Naive thymus-derived CD4-positive, alpha-beta T cell (primary cell): ENCODE results near the gene LZTR1. TPM values are rescaled to one million over a fixed set of nuclear protein-coding genes. Genes with fewer than 3 reads are reported as not detected.
"Not testable (repeated sequence)": the region's sequence is repeated elsewhere in the genome, so short reads cannot be mapped to it uniquely, and the experiment has no call there.

ENCODE experiments used
- ATAC-seq: fragments of 150-1000 bp; cut with Tn5 transposase; 2 replicates; pipeline ENCODE4 v1.10.0; 2021; ENCODE audit warnings: mild to moderate bottlenecking, moderate library complexity
- CTCF ChIA-PET: fragments of 350-600 bp; sonication (Branson Sonifier 250); formaldehyde crosslinking; loops from one replicate; lab custom pipeline; 2021; ENCODE audit warnings: antibody characterized with exemption; lab: Charles Lee
- POLR2A ChIA-PET: fragments of 350-600 bp; sonication (Branson Sonifier 250); formaldehyde crosslinking; loops from one replicate; lab custom pipeline; 2021; ENCODE audit warnings: antibody characterized with exemption, inconsistent platforms; lab: Charles Lee
- DNase-seq, 9 donors: peaks; one replicate each; pipeline versions ENCODE4 v3.0.0 to v3.0.0-alpha.2; 2020 to 2022; ENCODE audit warnings: mixed read lengths in 1 of 9
- H3K27ac ChIP-seq: one replicate; pipeline ENCODE4 v1.7.0; 2013; ENCODE audit warnings: mild to moderate bottlenecking, low read depth, low read length, moderate library complexity
- H3K27me3 ChIP-seq, 2 donors: one replicate each; pipeline ENCODE4 v1.7.0; 2013; ENCODE audit warnings: low read length in 2 of 2, mild to moderate bottlenecking in 2 of 2, moderate library complexity in 2 of 2; ENCODE audit not compliant: control insufficient read depth in 2 of 2, insufficient read depth in 2 of 2
- H3K36me3 ChIP-seq, 3 experiments: 1 replicate in 2 of 3; 2 replicates in 1 of 3; pipeline ENCODE4 v1.7.0; 2013; ENCODE audit warnings: low read length in 3 of 3, mild to moderate bottlenecking in 3 of 3, moderate library complexity in 1 of 3; ENCODE audit not compliant: insufficient read depth in 3 of 3, control insufficient read depth in 2 of 3
- H3K4me1 ChIP-seq, 2 donors: one replicate each; pipeline ENCODE4 v1.7.0; 2013; ENCODE audit warnings: low read length in 2 of 2, mild to moderate bottlenecking in 2 of 2, moderate library complexity in 1 of 2; ENCODE audit not compliant: control insufficient read depth in 2 of 2, insufficient read depth in 2 of 2
- H3K4me3 ChIP-seq: 2 replicates; pipeline ENCODE4 v1.7.0; 2013; ENCODE audit warnings: mild to moderate bottlenecking, low read length
- H3K9me3 ChIP-seq, 3 experiments: 1 replicate in 2 of 3; 2 replicates in 1 of 3; pipeline ENCODE4 v1.7.0; 2013; ENCODE audit warnings: low read length in 3 of 3; ENCODE audit not compliant: control insufficient read depth in 2 of 3
- H3K27ac Mint-ChIP-seq, 9 donors: one replicate each; pipeline ENCODE4 v1.8.0; 2020 to 2022; ENCODE audit warnings: mixed read lengths in 9 of 9, mild to moderate bottlenecking in 8 of 9, moderate library complexity in 5 of 9, inconsistent platforms in 2 of 9
- H3K27me3 Mint-ChIP-seq, 5 donors: one replicate each; pipeline ENCODE4 v1.8.0; 2021 to 2022; ENCODE audit warnings: mixed read lengths in 5 of 5, mild to moderate bottlenecking in 1 of 5
- H3K36me3 Mint-ChIP-seq, 5 donors: one replicate each; pipeline ENCODE4 v1.8.0; 2020 to 2022; ENCODE audit warnings: mixed read lengths in 5 of 5, mild to moderate bottlenecking in 3 of 5, inconsistent platforms in 1 of 5
- H3K4me1 Mint-ChIP-seq, 7 donors: one replicate each; pipeline ENCODE4 v1.8.0; 2020 to 2022; ENCODE audit warnings: mixed read lengths in 7 of 7, mild to moderate bottlenecking in 3 of 7, inconsistent platforms in 1 of 7
- H3K4me3 Mint-ChIP-seq, 10 donors: one replicate each; pipeline ENCODE4 v1.8.0; 2020 to 2022; ENCODE audit warnings: mild to moderate bottlenecking in 10 of 10, mixed read lengths in 10 of 10, moderate library complexity in 6 of 10, inconsistent platforms in 2 of 10
- H3K9me3 Mint-ChIP-seq, 11 donors: one replicate each; pipeline ENCODE4 v1.8.0; 2020 to 2022; ENCODE audit warnings: mixed read lengths in 11 of 11, mild to moderate bottlenecking in 4 of 11, inconsistent platforms in 1 of 11, moderate library complexity in 1 of 11
- intact Hi-C, 2 donors: fragments of 100-400 bp; cut with micrococcal nuclease; formaldehyde crosslinking; loops; one replicate each; pipeline ENCODE4 v1.15.1; 2023
- microRNA-seq: library from miRNA; unstranded; fragments of <30 nt; microRNA quantifications from one replicate; pipeline ENCODE4 v1.2.0, GENCODE V29; 2022; ENCODE audit warnings: borderline microRNAs expressed
- polyA plus RNA-seq, 2 donors: library from polyadenylated mRNA; unstranded; fragments of 300-500 nt; fragmentation: Illumina TruSeq; gene quantifications; one replicate each; pipeline ENCODE4 v1.2.3, GENCODE V29; 2021
- total RNA-seq, 6 experiments: library from RNA in 5 of 6; stranded (reverse) in 5 of 6; gene quantifications; 1 replicate in 5 of 6; 2 replicates in 1 of 6; pipeline ENCODE4 v1.2.3 and lab custom pipeline; 2021 to 2026

Gene LZTR1
- total and polyA plus RNA-seq, 7 experiments from 2014 or later = 11.4 to 104 (median 71.2) TPM

DNA sequence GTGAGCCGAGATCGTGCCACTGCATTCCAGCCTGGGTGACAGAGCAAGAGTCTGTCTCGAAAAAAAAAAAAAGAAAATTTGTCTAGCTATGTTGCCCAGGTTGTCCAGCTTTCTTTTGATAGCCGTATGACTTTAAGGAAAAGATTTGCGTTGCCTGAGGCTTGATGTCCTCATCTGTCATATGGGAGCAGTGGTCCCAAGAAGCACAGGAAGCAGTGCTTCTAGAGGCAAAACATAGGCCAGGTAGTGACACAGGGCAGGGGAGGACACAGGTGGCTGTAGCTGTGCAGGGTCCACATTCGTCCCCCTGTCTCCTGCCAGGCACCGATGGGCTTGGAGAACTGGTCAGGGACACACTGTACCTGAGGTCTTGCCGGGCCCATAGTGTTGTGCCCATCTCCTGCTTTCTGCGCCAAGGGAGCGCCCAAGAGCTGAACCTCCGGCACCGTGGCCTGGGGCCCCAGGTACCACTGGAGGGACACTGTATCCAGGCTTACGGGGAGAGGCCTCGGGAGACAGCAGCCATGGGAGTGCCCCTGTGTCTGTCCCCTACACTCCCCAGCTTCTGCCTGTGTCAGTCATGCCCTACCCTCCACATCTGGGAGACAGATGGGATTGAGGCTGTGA, 65.1 kb downstream of the LZTR1 start:
- no peak overlapping the region for H3K27ac Mint-ChIP-seq
- no peaks in the 10 kb centered on the region for H3K36me3 Mint-ChIP-seq
- intact Hi-C loops = no loop called here
- H3K27ac ChIP-seq = no peak overlapping the region
- no peaks in the 10 kb centered on the region for H3K27me3 ChIP-seq
- H3K4me1 ChIP-seq = peaks cover 6 to 16% of the 10 kb centered on the region in 2 donors
- peaks cover 16 to 29% (median 21%) of the 10 kb centered on the region in 7 donors for H3K4me1 Mint-ChIP-seq
- peaks cover 0 to 1% (median 0%) of the 10 kb centered on the region in 11 donors for H3K9me3 Mint-ChIP-seq
- no peaks in the 10 kb centered on the region for H3K36me3 ChIP-seq
- no peaks in the 10 kb centered on the region for H3K9me3 ChIP-seq
- no peak overlapping the region for H3K4me3 Mint-ChIP-seq
- CTCF ChIA-PET = no interaction called here
- H3K27me3 Mint-ChIP-seq = peaks cover 12 to 31% (median 23%) of the 10 kb centered on the region in 5 donors
- POLR2A ChIA-PET = interaction anchor here (0.7 to 1.0 kb wide), 2 partner anchors 44 to 183 kb away, joined by 3 read pairs; no protein-coding TSS in a partner anchor
- no peak overlapping the region for H3K4me3 ChIP-seq
- DNase-seq = no peak
- ATAC-seq = no peak

- Mint-ChIP-seq H3K9me3 (peaks cover 0 to 1% (median 0%) of the 10 kb centered on the region in 11 donors), H3K36me3 (no peaks in the 10 kb centered on the region), H3K27ac (no peak overlapping the region), H3K4me1 (peaks cover 16 to 29% (median 21%) of the 10 kb centered on the region in 7 donors), H3K4me3 (no peak overlapping the region), H3K27me3 (peaks cover 12 to 31% (median 17%) of the 10 kb centered on the region in 5 donors)
- Histone ChIP-seq H3K4me1 (peaks cover 6 to 16% of the 10 kb centered on the region in 2 donors), H3K9me3 (no peaks in the 10 kb centered on the region), H3K36me3 (no peaks in the 10 kb centered on the region), H3K27me3 (no peaks in the 10 kb centered on the region), H3K4me3 (no peak overlapping the region), H3K27ac (no peak overlapping the region)
- ATAC-seq = no peak
- intact Hi-C loops = no loop called here
- POLR2A ChIA-PET = interaction anchor here (0.7 kb wide), 1 partner anchor 183 kb away, joined by 3 read pairs; no protein-coding TSS in a partner anchor
- CTCF ChIA-PET = interaction anchor here (0.8 kb wide), 1 partner anchor 54 kb away, joined by 4 read pairs; no protein-coding TSS in a partner anchor
- no peak for DNase-seq
Measured at GRCh38 chr22:21047730-21048129, 65.6 kb downstream of the LZTR1 start.

DNA sequence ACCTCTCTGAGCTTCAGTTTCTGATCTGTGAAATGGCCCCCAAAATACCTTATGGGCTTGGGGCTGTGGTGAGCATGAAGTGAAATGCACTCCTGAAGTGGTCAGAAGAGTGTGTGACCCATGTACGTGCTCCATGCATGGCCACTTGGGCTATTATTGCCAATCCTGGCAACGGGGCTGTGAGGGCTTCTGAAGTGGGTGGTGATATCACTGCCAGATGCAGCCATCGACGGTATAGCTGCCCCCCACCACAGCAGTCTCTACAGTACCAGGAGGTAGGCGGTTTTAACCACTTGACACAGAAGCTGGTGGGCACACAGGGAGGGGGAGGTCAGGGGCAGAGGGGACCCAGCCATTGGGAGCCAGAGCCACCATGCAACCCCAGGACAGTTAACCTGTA, 66.4 kb downstream of the LZTR1 start:
- peaks cover 6 to 16% of the 10 kb centered on the region in 2 donors for H3K4me1 ChIP-seq

More for the DNA sequence above, 66.4 kb downstream of the LZTR1 start:
- H3K4me3 ChIP-seq, DNase-seq, POLR2A ChIA-PET, intact Hi-C loops, H3K27me3 ChIP-seq, H3K36me3 Mint-ChIP-seq, H3K27ac Mint-ChIP-seq, ATAC-seq, H3K9me3 Mint-ChIP-seq, H3K9me3 ChIP-seq, H3K36me3 ChIP-seq, H3K27ac ChIP-seq, H3K4me3 Mint-ChIP-seq: not testable (repeated sequence)
- CTCF ChIA-PET = interaction anchor here (0.8 kb wide), 1 partner anchor 54 kb away, joined by 4 read pairs; no protein-coding TSS in a partner anchor
- peaks cover 13 to 25% (median 18%) of the 10 kb centered on the region in 7 donors for H3K4me1 Mint-ChIP-seq
- H3K27me3 Mint-ChIP-seq = peaks cover 5 to 25% (median 10%) of the 10 kb centered on the region in 5 donors

Small RNA genes lying within 50 kb of the gene (microRNA-seq; reads per million reads assigned to microRNA genes)
- gene MIR649 = not detected

Other genes with a start within 250 kb of the LZTR1 start
- not detected for gene SERPIND1, start 208.2 kb upstream of the LZTR1 start, total RNA-seq
- gene SERPIND1, start 208.2 kb upstream of the LZTR1 start, polyA plus RNA-seq = under 1 TPM; 0.09 to 0.10 TPM
- 100 to 1,000 TPM; 120 to 181 (median 168) TPM for gene PI4KA, start 123.5 kb upstream of the LZTR1 start, total RNA-seq
- gene PI4KA, start 123.5 kb upstream of the LZTR1 start, polyA plus RNA-seq = 10 to 100 TPM; 40.1 to 91.7 TPM
- 10 to 100 TPM; 15.2 to 32.8 (median 25.4) TPM for gene SNAP29, start 123.3 kb upstream of the LZTR1 start, total RNA-seq
- 10 to 100 TPM; 15.9 to 22.8 TPM for gene SNAP29, start 123.3 kb upstream of the LZTR1 start, polyA plus RNA-seq
- 10 to 100 TPM; 38.9 to 82.7 (median 77.8) TPM for gene CRKL, start 64.9 kb upstream of the LZTR1 start, total RNA-seq
- 10 to 100 TPM; 44.7 to 65.8 TPM for gene CRKL, start 64.9 kb upstream of the LZTR1 start, polyA plus RNA-seq
- 1 to 10 TPM in 3 of 5 experiments, under 1 TPM in 2; 0.24 to 9.0 (median 1.2) TPM for gene AIFM3, start 15.0 kb upstream of the LZTR1 start, total RNA-seq
- under 1 TPM; 0.17 to 0.32 TPM for gene AIFM3, start 15.0 kb upstream of the LZTR1 start, polyA plus RNA-seq
- 10 to 100 TPM; 25.8 to 73.3 (median 64.7) TPM for gene THAP7, start 19.8 kb downstream of the LZTR1 start, total RNA-seq
- 10 to 100 TPM; 53.8 to 69.3 TPM for gene THAP7, start 19.8 kb downstream of the LZTR1 start, polyA plus RNA-seq
- 1 to 10 TPM in 2 of 5 experiments, under 1 TPM in 3; 0.46 to 1.7 (median 0.66) TPM for gene P2RX6, start 32.9 kb downstream of the LZTR1 start, total RNA-seq
- under 1 TPM in 1 of 2 donors, not detected in 1; 0.15 TPM for gene P2RX6, start 32.9 kb downstream of the LZTR1 start, polyA plus RNA-seq
- under 1 TPM in 2 of 5 experiments, not detected in 3; 0.13 TPM for gene SLC7A4, start 50.3 kb downstream of the LZTR1 start, total RNA-seq
- gene SLC7A4, start 50.3 kb downstream of the LZTR1 start, polyA plus RNA-seq = under 1 TPM in 1 of 2 donors, not detected in 1; 0.08 TPM
- not detected for gene LRRC74B, start 63.6 kb downstream of the LZTR1 start, total RNA-seq
- gene LRRC74B, start 63.6 kb downstream of the LZTR1 start, polyA plus RNA-seq = not detected